ENCODE data around the gene EFL1.

GRCh38 chr15:82122746-82123400, 139.7 kb downstream of the EFL1 start:
- TF ChIP-seq CTCF (conservative IDR thresholded peaks at IDR 0.05 in 1 of 2, IDR thresholded peaks at IDR 0.05 in 1 of 2; ENCODE audit: low read depth in 1 of 2, low read length in 2 of 2), result no peak
- TF ChIP-seq EZH2 (IDR thresholded peaks at IDR 0.05; ENCODE audit: low read length, missing control alignments), result no peak

Data from fibroblast of lung (primary cell).